ENCODE results near the gene ZFR2.
A peak's percentile ranks its signal among the peaks of the same experiment; 100 is the strongest.
"Not testable (repeated sequence)": the region's sequence is repeated elsewhere in the genome, so short reads cannot be mapped to it uniquely, and the experiment has no call there.

Gene ZFR2

DNA sequence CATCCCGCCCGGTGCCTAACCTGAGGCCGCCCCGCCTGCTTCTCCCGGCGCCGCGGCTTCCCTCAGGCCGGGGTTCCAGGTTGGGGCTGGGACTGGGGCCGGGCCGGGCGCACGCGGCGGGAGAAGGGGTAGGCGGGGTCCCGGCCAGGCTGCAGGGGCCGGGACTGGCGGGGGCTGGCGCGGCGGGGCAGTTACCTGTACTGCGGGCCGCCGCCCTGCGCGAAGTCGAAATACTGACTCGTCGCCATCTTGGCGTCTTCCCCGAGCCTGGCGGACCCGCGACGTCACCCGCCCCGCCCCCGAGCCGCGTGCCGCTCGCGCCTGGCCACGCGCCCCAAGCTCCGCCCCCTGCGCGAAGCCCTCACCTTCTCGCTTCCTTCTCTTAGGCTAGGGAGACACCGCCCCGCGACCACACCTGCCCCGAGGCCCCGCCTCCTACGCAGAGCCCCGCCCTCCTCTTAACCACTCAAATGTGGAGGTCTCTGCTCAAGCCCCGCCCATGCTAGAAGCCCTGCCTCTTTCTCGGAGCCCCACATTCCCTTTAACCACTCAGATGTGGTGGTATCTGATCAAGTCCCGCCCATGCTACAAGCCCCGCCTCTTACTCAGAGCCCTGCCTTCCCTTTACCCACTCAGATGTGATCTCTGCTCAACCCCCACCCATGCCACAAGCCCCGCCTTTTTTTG lies at the start of gene ZFR2:
Gene ZFR2 (minus strand): TSS at position 269 of the 687 bp plus-strand sequence. CDS start 21 bp downstream, at position 248.
- peak; percentile 26 for DNase-seq

DNA sequence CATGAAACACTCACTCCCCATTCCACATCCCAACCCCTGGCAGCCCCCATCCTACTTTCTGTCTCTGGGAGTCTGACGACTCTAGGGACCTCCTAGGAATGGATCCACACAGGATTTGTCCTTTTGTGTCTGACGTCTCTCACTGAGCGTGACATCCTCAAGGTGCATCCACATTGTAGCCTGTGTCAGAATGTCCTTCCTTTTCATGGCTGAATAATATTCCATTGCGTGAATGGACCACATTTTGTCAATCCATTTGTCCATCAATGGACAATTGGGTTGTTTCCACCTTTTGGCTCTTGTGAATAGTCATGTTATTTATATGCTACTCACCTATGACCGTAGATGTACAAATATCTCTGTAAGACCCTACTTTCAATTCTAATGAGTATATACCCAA lies 47.2 kb upstream of the ZFR2 start:
- DNase-seq: no peak

DNA sequence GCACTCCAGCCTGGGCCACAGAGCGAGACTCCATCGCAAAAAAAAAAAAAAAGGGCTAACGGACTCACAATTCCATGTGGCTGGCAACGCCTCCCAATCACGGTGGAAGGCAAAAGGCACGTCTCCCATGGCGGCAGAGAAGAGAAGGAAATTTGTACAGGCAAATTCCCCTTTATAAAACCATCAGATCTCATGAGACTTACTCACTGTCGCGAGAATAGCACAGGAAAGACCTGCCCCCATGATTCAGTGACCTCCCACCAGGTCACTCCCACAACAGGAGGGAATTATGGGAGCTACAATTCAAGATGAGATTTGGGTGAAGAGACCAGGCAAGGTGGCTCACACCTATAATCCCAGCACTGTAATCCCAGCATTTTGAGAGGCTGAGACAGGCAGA lies 45.4 kb upstream of the ZFR2 start:
- DNase-seq: no peak

DNA sequence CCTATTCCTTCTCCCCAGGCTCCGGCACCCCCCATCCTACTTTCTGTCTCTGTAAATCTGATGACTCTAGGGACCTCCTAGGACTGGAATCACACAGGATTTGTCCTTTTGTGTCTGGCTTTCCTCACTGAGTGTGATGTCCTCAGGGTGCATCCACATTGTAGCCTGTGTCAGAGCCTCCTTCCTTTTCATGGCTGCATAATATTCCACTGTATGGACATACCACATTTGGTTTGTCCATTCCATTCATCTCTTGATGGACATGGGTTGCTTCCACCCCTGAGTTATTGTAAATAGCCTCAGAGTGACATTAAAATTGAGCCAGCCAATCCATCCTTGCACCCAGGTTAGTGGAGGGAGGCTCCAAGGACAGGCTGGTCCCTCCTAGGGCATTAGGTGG lies 41.3 kb upstream of the ZFR2 start:
- no peak for DNase-seq

DNA sequence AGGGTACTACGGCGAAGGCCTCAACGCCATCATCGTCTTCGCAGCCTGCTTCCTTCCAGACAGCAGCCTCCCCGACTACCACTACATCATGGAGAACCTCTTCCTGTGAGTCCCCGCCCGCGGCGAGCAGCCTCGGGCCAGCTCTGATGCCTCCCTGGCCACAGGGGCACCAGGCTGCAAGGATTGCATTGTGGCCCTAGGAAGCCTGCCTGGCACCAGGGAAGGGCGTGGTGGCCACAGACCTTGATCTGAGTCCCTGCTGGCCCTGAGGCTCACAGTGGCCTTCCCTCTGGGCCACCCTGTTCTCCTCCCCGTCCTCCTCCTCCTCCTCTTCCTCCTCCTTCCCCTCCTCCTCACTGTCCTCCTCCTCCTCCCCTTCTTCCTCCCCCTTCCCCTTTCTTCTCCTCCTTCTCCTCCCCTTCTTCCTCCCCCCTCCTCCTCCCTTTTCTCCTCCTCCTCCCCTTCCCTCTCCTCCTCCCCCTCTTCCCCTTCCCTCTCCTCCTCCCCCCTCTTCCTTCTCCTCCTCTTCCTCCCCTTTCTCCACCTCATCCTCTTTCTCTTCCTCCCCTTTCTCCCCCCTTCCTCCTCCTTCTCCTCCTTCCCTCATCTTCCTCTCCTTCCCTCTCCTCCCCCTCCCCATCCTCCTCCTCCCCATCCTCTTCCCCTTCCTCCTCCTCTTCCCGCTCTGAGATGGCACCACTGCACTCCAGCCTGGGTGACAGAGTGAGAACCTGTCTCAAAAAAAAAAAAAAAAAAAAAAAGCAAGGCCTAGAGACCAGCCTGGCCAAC lies 39.6 kb upstream of the ZFR2 start:
- DNase-seq: no peak

DNA sequence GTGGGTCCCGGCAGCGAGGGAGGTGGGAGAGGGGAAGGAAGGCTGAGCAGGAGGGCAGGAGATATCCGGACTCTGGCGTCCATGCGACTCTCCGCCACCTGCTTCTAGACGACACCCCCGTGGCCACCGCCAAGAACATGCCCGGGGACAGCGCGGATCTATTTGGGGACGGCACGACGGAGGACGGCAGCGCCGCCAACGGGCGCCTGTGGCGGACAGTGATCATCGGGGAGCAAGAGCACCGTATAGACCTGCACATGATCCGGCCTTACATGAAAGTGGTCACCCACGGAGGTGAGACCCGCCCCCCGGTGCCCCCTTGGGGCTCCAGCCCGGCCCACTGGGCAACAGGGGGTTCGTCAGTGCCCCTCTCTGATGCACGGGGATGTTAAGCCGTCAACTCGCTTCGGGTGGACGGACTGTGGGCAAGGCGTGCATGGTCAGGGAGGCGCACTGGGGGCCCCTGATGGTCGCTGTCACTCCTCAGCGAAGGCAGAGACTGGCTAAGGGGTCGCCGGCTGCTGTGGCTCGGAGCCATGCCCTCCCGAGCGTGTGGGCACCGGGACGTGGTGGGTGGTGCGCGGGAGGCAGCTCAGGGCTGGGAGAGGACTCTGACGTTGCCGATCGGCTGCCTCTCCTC lies 38.9 kb upstream of the ZFR2 start:
- DNase-seq: no peak

DNA sequence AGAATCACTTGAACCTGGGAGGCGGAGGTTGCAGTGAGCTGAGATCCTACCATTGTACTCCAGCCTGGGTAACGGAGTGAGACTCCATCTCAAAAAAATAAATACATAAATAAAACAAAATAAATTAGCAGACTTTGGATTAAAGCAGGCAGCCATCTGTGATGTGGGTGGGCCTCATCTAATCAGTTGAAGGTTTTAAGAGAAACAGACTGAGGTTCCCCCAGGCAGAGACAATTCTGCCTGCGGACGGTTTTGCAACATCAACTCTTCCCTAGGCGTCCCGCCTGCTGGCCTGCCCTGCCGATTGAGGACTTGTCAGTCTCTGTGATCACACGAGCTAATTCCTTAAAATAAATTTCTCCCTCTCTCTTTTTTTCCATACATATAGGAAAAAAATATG lies 35.4 kb upstream of the ZFR2 start:
- DNase-seq: no peak

DNA sequence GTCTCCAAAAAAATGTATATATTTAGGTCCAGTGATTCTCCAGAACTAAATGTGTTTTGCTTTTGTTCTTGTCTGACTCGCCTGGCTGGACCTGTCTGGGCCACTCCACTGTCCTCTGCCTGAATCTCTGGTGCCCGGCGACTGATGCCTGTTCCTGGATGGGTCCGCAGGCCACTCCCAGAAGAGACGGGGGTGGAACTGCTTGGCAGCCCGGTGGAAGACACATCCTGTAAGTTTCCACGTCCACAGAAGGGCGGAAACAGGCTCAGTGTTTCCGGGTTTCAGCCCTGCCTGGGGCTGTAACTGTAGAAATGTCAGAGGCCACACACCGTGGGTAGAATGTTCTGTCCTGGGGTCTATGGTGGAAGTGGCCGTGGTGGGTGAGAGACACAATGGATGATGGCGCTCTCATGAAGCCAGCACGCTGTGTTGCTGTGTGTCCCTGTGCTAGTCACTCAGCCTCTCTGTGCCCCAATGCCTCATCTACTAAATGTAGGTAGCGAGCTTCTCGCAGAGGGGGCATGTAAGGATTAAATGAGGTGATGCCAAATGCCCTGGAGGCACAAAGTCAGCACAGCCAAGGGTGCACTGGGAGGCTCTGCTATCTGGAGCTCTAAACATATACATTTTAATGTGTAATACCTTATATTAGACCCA lies 33.6 kb upstream of the ZFR2 start:
- no peak for DNase-seq

DNA sequence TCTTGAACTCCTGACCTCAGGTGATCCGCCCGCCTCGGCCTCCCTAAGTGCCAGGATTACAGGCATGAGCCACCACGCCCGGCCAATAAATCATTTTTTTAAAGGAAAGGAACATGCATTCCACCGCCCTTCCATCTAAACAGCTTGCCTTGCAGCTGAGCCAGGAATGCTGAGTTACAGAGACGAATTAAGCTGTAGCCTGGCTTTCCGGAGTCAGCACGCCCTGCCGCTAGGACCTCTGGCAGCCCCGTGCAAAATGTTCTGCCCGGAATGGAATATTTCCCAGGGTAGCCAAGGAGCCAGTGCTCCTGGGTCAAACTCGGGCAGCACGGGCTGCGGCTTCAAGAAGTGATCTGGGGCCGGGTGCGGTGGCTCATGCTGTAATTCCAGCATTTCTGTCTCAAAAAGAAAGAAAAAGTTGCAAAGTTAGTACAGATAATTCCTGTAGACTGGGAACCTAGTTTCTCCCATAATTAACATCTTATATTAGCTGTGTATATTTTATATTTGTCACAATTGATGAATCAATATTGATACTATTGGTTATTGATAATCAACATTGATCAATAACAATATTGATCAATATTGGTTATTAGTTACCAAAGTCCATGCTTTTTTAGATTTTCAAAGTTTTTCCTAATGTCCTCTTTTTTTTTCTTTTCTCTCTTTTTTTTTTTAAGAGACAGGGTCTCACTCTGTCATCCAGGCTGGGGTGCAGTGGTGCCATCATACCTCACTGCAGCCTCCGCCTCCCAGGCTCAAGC lies 30.9 kb upstream of the ZFR2 start:
- no peak for DNase-seq

DNA sequence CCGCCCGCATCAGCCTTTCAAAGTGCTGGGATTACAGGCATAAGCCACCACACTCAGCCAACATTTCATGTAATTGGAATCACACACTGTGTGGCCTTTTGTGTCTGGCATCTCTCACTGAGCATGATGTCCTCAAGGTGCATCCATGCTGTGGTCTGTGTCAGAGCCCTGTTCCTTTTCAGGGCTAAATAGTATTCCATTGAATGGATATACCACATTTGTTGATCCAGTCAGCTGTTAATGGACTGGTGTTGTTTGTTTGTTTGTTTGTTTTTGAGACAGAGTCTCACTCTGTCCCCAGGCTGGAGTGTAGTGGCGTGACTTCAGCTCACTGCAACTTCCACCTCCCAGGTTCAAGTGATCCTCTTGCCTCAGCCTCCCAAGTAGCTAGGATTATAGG lies 29.6 kb upstream of the ZFR2 start:
- no peak for DNase-seq

DNA sequence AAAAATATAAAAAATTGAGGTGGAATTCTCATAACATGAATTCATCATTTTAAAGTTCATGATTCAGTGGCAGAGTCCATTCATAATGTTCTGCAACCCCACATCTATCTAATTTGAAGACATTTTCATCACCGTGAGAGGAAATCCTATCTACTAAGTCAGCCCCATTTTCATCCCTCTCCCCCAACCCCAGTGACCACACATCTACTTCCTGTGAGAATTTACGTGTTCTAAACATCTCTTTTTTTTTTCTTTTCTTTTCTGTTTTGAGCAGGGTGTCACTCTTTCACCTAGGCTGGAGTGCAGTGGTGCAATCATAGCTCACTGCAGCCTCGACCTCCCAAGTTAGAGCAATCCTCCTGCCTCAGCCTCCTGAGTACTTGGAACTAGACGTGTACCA lies 29.1 kb upstream of the ZFR2 start:
- no peak for DNase-seq

DNA sequence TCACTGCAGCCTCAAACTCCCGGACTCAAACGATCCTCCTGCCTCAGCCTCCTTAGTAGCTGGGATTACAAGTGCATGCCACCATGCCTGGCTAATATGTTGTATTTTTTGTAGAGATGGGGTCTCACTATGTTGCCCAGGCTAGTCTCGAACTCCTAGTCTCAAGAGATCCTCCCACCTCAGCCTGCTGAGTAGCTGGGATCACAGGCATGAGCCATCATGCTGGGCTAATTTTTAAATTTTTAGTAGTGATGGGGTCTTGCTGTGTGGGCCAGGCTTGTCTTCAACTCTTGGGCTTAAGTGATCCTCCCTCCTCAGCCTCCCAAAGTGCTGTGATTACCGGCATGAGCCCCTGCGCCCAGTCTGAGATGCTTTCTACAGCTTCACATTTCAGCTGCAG lies 26.9 kb upstream of the ZFR2 start:
- DNase-seq: no peak

DNA sequence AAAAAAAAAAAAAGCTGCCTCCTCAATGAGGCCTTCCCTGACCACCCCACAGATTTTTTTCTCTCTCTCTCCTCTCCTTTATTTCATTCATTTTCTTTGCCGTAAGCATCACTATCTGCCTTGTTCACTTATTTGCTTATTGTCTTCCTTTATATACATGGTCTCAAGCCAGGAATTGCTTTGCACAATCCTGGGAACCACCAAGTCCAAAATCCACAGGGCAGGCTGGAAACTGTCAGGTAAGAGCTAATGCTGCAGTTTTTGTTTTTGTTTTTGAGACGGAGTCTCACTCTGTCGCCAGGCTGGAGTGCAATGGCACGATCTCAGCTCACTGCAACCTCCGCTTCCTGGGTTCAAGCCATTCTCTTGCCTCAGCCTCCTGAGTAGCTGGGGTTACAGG lies 26.1 kb upstream of the ZFR2 start:
- DNase-seq: not testable (repeated sequence)

DNA sequence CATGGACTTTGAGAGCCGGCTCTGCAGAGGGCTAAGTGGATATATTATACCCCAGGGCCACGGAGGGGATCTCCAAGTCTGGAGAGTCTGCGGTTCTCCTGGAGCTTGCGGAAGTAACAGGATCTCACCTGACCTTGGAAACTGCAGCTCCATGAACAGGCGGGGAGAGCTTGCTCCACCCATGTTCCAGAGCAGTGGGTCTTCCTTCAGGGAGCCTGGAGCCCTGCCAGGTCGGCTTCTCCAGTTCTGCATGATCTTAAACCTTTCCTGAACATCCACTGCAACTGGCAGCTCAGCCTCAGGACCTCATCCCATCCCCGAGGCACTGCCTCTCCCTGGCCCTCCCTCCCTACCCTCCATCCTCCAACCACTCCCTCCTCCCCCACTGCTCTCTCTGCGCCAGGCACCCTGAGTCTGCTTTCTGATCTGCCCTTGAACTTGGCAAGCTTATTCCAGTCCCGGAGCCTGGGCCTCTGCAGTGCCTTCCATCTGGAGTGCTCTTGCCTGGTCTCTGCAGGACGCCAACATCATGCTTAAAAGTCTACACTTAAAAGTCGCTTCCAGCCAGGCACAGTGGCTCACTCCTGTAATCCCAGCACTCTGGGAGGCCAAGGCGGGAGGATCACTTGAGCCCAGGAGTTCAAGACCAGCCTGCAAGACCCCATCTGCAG lies 24.8 kb upstream of the ZFR2 start:
- no peak for DNase-seq

DNA sequence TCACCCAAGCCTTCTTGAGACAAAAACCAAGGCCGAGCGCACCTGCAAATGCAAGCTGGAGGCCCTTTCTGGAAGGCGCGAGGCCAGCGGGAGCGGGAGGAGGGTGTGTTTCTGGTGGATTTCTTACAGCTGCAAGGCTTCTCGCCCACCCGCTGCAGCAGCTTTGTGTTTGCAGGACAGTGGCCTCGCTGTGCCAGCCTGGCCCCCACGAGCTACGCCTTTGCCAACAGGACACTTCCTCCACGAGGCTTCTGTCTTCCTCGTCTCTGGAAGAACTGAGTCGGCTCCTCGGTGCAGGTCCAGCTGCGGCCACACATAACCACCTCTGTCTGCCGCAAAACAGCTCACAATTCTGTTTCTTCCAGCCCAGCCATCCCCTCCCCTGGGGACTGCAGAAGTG lies 21.8 kb upstream of the ZFR2 start:
- no peak for DNase-seq

DNA sequence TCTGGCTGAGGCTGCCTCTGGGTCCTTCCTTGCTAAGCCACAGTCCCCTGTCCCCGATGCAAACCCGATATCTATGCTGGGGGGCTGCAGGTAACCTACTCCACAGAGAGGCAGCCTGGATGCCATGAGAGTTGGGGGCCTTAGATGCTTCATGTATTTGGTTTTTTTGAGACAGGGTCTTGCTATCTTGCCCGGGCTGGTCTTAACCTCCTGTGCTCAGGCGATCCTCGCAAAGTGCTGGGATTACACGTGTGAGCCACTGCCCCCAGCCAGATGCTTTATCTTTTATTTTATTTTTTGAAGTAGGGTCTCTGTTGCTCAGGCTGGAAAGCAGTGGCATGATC lies 13.2 kb upstream of the ZFR2 start:
- DNase-seq: no peak

DNA sequence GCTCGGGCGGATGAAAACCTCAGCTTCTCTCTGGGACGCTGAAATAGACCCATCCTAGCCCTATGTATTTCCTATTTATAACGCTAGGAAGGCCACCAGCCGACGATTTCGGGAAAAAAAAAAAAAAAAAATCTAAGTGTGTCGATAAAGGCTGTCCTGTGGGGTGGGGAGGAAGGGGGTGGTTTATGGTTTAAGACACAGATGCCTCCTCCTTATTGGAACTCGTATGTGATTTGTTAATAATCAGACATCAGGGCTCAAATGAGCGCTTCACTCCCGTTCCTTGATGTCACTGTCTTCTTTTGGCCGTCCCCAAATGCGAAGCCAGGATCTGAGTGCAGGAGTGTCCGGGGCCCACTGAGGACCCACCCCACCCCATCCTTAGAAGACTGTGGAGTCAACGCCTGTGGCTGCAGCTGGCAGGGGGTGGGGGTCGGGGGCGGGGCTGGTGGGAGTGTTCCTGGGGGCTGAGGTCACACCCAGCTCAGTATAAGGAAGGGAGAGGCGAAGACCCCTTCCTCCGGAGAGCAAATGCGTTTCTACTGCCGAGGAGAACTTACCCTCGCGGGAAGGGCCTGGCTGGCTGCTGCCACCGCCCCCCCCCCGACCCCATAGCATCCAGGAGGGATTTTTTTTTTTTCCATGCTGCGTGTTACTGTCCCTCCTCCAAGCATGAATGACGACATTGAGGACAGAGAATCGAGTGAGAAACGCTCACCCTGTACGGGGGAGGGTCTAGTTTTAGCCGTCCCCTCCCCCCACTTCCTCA lies 12.6 kb upstream of the ZFR2 start:
- DNase-seq: no peak

DNA sequence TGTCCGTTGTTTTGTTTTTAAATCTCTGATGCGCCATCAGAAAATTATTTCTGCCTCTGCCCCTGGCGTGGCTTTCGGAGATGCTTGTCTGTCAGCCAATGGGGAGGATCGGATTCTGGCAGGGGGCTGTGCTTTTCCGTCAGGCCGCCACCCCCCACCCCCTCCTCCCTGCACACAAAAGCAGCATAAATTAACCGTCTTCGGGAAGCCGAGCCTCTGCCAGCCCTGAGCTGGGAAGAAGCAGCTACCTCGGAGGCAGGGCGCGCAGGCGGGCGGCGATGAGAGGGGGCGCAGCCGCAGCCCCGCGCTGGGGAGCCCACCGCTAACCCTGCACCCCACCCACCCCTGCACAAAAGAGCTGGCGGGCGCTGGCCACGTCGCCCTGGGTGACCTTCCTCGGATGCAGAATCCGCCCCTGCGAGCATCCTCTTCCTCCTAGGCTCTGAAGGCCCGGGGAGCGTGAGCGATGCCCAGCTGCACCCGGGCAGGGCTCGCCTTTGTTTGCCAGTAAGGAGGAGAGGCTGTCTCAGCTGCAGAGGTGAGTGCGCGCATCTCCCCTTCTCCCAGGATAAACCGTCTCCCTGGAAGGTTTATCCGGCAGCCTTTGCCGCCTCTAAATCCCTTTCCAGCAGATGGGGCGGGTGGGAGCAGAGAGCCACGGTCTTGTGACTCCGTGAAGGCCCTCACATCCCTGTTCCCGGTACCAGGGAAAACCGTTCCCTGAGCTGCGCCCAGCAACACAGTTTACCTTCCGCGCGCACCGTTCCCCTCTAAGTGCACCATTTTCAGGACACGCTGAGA lies 11.8 kb upstream of the ZFR2 start, which contains the start of gene ATCAY:
Gene ATCAY (plus strand): TSS at position 215 of the 801 bp plus-strand sequence. CDS start 5,083 bp downstream, outside the sequence.
- no peak for DNase-seq

DNA sequence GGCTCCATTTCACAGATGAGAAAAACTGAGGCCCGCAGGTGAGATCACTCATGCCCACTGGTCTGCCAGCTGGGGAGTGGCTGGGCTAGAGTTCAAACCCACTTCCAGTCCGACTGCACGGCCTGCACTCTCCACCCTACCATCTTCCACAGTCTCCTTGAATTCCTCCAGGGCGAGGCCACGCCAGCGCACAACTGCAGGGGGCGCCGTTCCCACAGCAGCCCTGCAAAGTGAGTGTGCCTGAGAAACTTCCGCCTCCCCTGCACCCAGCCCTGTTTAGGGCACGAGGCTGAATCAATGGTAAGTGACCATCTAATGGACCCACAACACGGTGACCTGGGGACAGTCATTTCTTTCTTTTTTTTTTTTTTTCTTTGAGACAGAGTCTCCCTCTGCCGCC lies 10.8 kb upstream of the ZFR2 start:
- DNase-seq: no peak

DNA sequence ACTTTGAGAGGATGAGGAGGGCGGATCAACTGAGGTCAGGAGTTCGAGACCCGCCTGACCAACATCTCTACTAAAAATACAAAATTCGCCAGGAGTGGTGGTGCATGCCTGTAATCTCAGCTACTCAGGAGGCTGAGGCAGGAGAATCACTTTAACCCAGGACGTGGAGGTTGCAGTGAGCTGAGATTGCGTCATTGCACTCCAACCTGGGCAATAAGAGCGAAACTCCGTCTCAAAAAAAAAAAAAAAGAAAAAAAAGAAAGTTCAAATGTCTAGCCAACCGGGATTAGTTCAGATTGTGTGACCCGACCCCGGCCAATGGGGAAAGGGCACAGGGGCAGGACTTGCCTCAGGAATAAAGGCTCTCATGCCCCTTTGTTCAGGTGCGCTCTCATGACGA lies 5.9 kb upstream of the ZFR2 start:
- not testable (repeated sequence) for DNase-seq

DNA sequence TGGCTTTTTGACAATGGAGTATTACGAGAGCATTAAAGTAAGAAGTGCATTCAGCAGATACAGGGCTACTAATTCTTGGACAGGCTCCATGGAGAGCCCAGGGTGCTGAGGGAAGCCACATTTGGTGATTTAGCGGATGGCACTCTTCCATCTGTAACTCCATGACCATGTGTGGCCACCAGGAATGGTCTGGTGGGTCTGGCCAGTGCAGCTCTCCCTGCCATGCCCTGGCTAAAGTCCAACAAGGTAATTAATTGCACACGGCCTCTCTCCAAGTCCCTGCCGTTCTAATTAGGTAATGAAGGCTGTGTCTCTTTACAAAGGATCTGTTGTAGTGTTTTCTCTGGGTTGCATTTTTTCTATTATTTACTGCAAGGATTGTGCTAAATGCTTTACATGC lies 4.3 kb upstream of the ZFR2 start:
- DNase-seq: no peak
